K562 (cell line): ENCODE results near the gene VSTM1. TPM values are rescaled to one million over a fixed set of nuclear protein-coding genes. Genes with fewer than 3 reads are reported as not detected.

Experiments used
- MBD2 ChIP-seq: sonication (generic); IDR thresholded peaks from 2 replicates; pipeline ENCODE4 v1.6.1; 2016; ENCODE audit warnings: low read depth, borderline replicate concordance
- NUFIP1 ChIP-seq: fragments of 450-650 bp; IDR thresholded peaks from 2 replicates; pipeline ENCODE4 v1.6.1; 2018; ENCODE audit not compliant: partially characterized antibody
- ZNF282 ChIP-seq: sonication (generic); formaldehyde crosslinking; IDR thresholded peaks from 2 replicates; pipeline ENCODE4 v1.8.1; 2023; ENCODE audit warnings: missing genetic modification reagents
- polyA plus RNA-seq, 8 experiments: library from polyadenylated mRNA; depleted of rRNA in 4 of 8; stranded (reverse) in 5 of 8; unstranded in 3 of 8; fragments of >200 nt; fragmentation: Nextera tagmentation in 2 of 8; fragmentation: Illumina TruSeq in 1 of 8; extraction: Ambion mirVana in 2 of 8; extraction: Trizol in 1 of 8; gene quantifications; 2 replicates each; pipeline versions ENCODE4 v1.2.1 to v1.2.3, GENCODE V29; 2011 to 2014; ENCODE audit warnings: inconsistent platforms in 1 of 8, missing spikeins in 1 of 8
- total RNA-seq, 7 experiments: library from RNA; depleted of rRNA in 6 of 7; stranded (reverse); fragments of >200 nt in 6 of 7; fragmentation: Illumina TruSeq in 2 of 7; extraction: Trizol in 2 of 7; gene quantifications; 2 replicates each; pipeline versions ENCODE4 v1.2.1 to v1.2.3, GENCODE V29; 2011 to 2021; ENCODE audit warnings: low replicate concordance in 1 of 7
- TF ChIP-seq, protein P1 (sequence below): sonication (generic); formaldehyde crosslinking; IDR thresholded peaks from 2 replicates; pipeline ENCODE4 v1.8.1; 2023; ENCODE audit warnings: missing genetic modification reagents, mild to moderate bottlenecking, borderline replicate concordance
- TF ChIP-seq, protein P2 (sequence below): fragments of 250-450 bp; sonication (Bioruptor Pico); IDR thresholded peaks from 2 replicates; pipeline ENCODE4 v1.8.0; 2021; ENCODE audit warnings: moderate library complexity, mild to moderate bottlenecking, inconsistent platforms

VSTM1 gene
- total and polyA plus RNA-seq, 9 of the 15 experiments (the other 6 are each of a cell fraction or from before 2014, with no cell fraction given) = not detected

DNA sequence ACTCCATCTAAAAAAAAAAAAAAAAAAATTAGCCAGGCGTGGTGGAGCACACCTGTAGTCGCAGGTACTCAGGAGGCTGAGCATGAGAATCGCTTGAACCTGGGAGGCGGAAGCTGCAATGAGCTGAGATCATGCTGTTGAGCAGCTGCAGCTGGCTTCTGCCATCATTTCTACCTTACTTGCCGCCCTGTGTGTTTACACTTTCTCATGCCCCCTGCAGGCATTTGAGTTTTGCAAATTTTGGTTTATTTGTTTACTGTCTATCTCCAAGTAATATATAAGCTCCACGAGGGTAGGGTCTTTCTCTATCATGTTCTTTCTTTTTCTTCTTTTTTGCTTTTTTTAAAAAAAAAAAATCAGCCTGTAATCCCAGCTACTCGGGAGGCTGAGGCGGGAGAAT, 54.3 kb downstream of the VSTM1 start (continued):
- TF ChIP-seq, protein P1, sequence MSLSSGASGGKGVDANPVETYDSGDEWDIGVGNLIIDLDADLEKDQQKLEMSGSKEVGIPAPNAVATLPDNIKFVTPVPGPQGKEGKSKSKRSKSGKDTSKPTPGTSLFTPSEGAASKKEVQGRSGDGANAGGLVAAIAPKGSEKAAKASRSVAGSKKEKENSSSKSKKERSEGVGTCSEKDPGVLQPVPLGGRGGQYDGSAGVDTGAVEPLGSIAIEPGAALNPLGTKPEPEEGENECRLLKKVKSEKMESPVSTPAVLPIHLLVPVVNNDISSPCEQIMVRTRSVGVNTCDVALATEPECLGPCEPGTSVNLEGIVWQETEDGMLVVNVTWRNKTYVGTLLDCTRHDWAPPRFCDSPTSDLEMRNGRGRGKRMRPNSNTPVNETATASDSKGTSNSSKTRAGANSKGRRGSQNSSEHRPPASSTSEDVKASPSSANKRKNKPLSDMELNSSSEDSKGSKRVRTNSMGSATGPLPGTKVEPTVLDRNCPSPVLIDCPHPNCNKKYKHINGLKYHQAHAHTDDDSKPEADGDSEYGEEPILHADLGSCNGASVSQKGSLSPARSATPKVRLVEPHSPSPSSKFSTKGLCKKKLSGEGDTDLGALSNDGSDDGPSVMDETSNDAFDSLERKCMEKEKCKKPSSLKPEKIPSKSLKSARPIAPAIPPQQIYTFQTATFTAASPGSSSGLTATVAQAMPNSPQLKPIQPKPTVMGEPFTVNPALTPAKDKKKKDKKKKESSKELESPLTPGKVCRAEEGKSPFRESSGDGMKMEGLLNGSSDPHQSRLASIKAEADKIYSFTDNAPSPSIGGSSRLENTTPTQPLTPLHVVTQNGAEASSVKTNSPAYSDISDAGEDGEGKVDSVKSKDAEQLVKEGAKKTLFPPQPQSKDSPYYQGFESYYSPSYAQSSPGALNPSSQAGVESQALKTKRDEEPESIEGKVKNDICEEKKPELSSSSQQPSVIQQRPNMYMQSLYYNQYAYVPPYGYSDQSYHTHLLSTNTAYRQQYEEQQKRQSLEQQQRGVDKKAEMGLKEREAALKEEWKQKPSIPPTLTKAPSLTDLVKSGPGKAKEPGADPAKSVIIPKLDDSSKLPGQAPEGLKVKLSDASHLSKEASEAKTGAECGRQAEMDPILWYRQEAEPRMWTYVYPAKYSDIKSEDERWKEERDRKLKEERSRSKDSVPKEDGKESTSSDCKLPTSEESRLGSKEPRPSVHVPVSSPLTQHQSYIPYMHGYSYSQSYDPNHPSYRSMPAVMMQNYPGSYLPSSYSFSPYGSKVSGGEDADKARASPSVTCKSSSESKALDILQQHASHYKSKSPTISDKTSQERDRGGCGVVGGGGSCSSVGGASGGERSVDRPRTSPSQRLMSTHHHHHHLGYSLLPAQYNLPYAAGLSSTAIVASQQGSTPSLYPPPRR = no peak
- TF ChIP-seq, protein P2, sequence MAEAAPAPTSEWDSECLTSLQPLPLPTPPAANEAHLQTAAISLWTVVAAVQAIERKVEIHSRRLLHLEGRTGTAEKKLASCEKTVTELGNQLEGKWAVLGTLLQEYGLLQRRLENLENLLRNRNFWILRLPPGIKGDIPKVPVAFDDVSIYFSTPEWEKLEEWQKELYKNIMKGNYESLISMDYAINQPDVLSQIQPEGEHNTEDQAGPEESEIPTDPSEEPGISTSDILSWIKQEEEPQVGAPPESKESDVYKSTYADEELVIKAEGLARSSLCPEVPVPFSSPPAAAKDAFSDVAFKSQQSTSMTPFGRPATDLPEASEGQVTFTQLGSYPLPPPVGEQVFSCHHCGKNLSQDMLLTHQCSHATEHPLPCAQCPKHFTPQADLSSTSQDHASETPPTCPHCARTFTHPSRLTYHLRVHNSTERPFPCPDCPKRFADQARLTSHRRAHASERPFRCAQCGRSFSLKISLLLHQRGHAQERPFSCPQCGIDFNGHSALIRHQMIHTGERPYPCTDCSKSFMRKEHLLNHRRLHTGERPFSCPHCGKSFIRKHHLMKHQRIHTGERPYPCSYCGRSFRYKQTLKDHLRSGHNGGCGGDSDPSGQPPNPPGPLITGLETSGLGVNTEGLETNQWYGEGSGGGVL (CRISPR knock-in tag) = no peak
- TF ChIP-seq ZNF282 (CRISPR knock-in tag) (no peak), NUFIP1 (no peak), MBD2 (no peak)
